GM18870 (cell line): ENCODE data around the gene KCNJ9.
"Not testable (repeated sequence)": the region's sequence is repeated elsewhere in the genome, so short reads cannot be mapped to it uniquely, and the experiment has no call there.

Source experiments
- ATAC-seq: cut with Tn5 transposase; IDR thresholded peaks from one replicate; pipeline ENCODE4 v1.9.1; 2021; ENCODE audit warnings: moderate library complexity; ENCODE audit not compliant: unreplicated experiment

Gene KCNJ9

GRCh38 chr1:160101717-160102522 is 20.6 kb downstream of the KCNJ9 start:
- no peak for ATAC-seq

DNA sequence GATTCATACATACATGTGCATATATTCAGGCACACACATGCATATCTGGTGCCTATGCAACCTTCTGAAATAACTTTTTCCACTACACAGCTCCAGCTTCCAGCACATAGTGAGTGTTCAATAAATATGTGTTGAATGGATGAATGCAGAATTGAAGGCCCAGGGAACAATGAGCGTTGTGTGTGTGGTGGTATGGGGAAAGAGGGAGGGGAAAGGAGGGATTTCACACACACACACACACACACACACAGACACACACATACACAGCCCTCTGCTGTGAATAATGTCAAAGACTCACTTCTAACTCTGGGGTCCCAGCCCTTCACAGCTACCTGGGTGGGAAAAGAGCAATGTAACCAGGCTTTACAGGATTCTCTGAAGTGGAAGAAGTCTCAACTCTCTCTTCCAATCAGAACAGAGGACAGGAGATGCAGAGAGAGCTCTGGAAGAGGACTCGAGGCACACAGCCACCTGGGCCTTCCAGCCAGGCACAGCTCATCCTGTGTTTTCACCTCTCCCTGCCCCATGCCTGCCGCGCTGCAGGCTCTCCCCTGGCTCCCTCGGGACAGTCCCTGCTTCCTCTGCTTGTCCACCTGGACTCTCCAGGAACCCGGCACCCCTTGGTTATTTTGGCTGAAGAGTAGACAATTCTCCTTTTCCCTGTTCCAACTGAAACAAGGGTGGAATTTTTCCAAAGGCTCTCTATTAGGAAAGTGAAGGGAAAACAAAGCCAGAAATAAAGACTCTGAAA is 22.5 kb downstream of the KCNJ9 start:
- no peak for ATAC-seq

DNA sequence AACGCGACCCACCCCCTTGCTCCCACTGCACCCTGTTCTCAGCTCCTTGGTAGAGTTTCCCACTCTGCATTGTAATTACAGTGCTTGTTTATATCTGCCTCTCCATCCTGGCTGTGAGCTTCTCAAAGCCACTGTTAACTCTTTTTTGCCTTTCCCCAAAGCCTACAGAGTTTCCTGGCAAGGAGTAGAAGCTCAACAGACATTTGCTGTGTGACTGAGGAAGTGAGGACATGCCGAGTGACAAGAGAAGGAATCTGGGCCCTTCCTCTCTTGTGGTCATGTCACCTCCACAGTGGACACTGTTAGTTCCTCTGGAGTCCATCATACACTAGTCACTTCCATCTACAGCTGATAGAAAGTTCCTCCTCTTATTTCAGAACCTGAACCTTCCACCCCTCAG is 23.1 kb downstream of the KCNJ9 start:
- no peak for ATAC-seq

- no peak for ATAC-seq
Measured at GRCh38 chr1:160105155-160105554, 23.8 kb downstream of the KCNJ9 start.

- no peak for ATAC-seq
Measured at GRCh38 chr1:160107512-160107911, 26.2 kb downstream of the KCNJ9 start.

DNA sequence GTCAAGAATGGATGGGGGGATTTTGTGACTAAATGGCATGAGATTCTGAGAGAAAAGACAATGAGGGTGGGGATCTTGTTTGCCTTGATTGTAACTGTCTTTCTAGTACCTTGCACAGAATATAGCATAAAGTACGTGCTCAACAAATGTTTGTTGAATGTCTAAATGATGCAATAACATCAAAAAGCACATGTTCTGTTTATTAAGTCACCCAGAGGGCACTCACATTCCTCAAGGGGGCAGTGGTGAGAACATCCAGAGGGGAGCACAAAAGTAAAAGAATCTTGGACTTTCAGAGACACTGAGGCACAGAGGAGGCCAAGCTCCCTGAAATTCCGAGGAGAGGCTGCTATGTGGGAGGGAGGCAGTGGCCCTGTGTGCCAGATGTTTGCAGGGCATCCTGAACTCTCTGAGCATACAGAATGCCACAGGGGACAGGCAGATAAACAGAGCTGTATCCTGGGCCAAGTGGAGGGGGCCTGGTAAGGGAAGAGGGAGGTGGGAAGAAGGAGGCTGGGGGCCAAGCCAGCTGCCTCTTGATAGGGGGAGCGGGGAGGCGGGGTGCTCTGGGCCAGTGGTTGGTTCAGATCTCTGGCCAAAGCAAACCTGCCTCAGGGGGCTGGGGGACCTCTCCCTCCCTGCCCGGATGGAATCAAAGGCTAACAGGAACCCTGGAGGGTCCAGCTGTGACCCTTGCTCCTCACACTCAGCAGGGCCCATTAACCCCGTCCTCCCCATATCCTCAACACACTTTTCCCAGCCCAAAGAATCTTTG is 27.7 kb downstream of the KCNJ9 start:
- no peak for ATAC-seq

DNA sequence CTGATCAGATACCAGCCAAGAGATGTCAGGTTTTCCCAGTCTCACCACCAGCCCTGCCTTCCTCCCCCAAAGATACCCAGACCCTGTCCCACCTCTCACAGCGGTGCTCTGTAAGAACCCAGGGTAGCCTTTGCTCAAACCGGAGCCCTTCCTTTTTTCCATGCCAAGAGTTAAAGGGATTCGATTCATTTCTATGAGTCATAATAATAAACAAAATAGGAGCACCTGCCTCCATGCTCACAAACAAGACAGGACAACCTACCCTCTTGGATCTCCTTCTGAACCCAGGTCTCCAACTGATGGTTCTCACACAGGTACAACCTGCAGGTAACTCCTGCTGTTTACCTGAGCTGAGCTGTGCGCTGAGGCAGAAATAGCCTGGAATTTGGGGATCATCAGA is 28.3 kb downstream of the KCNJ9 start:
- ATAC-seq, result no peak

GRCh38 chr1:160111462-160111861 is 30.1 kb downstream of the KCNJ9 start:
- not testable (repeated sequence) for ATAC-seq

DNA sequence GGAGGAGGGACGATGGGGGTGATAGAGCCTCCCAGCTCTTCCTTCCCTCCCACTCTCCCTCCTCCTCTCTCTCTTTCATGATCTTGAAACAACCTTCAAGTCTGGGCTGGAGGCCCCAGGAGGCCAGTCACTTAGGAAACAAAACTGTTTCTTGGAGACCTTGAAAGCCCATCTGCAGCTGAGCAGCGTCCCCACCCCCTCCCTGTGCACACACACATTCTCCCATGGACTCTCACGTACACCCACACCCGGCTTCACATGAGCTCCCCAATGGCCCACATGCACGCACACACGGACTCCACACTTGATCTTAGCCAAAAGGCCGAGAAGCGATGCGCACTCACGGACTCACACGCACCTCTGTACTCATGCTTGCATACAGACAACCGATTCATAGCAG is 31.0 kb downstream of the KCNJ9 start:
- no peak for ATAC-seq

DNA sequence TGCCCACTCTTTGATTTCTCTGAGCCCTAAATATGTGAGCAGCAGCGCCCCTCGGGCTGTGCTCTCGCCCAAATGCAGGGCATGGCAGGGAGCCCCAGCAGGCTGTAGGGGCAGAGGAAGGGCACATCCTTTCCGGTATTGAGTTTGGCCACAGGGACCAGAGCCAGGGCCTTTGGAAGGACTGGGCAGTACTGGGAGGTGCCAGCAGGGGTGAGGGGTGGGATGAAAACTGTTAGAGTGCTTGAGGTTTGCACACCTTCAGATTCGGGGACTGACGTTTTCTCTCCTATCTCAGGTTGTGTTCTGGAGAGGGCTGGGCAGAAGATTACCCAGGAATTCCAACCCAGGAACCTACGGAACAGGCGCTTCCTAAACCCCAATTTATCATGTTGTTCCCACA is 32.1 kb downstream of the KCNJ9 start:
- ATAC-seq, result no peak

DNA sequence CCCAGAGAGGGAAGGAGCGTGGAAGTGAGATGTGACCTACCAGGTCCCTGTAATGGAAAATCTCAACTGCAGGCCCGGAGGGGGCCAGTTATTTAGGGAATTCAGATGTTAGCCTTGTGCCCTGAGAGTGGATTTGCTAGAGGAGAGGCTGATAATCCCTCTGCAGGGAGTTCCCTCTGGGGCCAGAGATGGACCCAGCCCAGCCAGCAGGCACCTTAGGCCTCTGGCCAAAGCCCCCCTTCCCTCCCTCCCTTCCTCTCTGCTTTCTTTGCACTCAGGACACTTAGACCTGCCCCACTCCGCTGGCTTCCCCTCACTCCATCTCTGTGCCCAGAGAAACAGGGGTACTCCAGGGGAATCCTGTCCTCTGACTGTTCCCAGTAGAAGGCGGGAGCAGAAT is 32.7 kb downstream of the KCNJ9 start:
- no peak for ATAC-seq

GRCh38 chr1:160115545-160116282 is 34.4 kb downstream of the KCNJ9 start, which contains the start of gene ATP1A2:
Gene ATP1A2, plus strand, starts transcription at chr1:160115759. Its CDS starts 103 bp downstream, at chr1:160115862.
- no peak for ATAC-seq

DNA sequence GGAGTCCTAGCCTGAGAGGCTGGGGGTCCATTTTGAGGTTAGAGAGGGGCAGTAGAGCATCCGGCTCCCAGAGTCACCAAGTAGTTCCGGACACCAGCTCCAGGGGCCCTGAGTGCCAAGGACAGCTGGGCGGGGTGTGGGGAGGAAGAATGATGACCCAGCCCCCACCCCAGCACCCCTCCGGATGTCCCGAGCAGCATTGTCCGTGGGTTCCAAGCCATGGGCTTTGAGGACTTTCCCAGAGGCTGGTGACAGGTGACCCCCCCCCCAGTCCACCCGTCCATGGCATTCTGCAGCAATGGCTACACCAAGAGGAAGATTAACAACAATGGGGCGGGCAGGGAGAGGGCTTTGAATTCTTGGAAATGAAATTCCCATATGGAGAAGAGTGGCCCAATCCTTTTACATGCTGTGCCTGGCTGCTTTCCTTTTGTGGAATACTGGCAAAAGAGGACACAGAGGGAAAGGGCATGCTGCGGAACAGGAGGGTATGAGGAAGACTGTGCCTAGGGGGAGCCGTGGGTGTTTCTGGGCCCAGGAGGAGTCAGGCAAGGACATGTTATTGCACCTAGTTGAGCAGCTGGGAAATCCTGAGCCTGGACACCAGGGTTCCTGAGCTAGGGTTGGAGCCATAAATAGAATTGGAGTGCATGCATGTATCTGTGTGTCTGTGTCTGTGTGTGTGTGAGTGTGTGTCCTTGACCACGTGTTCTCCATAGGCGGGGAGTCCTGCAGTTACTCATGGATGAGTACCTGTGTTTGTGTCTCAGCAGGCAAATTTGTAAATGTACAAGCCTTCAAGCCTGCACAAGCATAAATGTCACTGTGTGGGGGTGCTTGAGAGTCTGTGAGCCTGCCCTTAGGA is 35.2 kb downstream of the KCNJ9 start:
- no peak for ATAC-seq

GRCh38 chr1:160117300-160117699 is 36.0 kb downstream of the KCNJ9 start:
- no peak for ATAC-seq

DNA sequence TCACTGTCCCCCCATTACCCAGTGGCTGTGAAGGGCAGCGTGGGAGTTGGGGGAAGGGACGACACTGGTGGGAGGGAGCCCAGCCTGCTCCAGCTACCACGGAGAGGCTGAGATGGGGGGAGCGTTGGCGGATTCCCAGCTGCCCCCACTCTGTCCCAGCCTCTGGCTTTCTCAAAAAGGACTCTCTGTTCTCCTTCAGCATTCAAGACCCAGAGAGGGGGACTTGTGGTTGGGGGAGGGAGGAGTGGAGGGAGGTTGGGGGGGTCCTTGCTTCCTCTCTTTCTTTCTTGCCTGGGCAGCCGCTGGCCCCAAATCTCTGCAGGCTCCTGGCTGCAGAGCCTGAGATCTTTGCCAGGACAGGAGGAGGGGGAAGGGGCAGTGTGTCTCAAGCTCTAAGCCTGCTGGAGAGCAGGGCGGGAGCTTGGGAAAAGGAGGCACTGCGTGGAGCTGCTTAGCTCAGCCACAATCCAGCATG is 36.4 kb downstream of the KCNJ9 start:
- no peak for ATAC-seq

- ATAC-seq, result no peak
Measured at GRCh38 chr1:160118928-160119327, 37.6 kb downstream of the KCNJ9 start.

DNA sequence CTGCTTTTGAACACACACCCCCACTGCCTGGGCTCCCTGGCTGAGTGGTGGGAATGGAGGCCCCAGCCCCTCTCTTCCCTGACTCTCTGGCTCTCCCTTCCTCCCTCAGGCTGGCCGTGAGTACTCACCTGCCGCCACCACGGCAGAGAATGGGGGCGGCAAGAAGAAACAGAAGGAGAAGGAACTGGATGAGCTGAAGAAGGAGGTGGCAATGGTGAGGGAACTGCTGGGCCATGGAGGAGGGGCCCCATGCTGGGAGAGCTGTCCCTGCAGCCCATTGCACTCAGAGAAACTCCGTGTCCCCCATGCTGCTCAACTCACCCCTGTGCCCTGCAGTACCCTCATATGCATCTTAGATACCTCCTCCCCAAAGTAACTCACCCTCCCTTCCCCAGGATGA is 39.5 kb downstream of the KCNJ9 start:
- no peak for ATAC-seq

GRCh38 chr1:160121388-160121787 is 40.0 kb downstream of the KCNJ9 start:
- no peak for ATAC-seq

- ATAC-seq, result no peak
Measured at GRCh38 chr1:160122978-160123495, 41.7 kb downstream of the KCNJ9 start.
